GM18511 (cell line): ENCODE data around the gene TET3.
A peak's percentile ranks its signal among the peaks of the same experiment; 100 is the strongest.

Experiments
- ATAC-seq: cut with Tn5 transposase; IDR thresholded peaks from one replicate; pipeline ENCODE4 v1.9.1; 2021; ENCODE audit warnings: mild to moderate bottlenecking, moderate library complexity; ENCODE audit not compliant: unreplicated experiment

TET3 gene

GRCh38 chr2:74002505-74003421, 18.1 kb downstream of the TET3 start:
- peak; percentile 92 for ATAC-seq

GRCh38 chr2:74003494-74004211, 18.9 kb downstream of the TET3 start:
- no peak for ATAC-seq

GRCh38 chr2:74004212-74005182, 19.8 kb downstream of the TET3 start:
- no peak for ATAC-seq

- no peak for ATAC-seq
Measured at GRCh38 chr2:74005786-74006185, 21.1 kb downstream of the TET3 start.

GRCh38 chr2:74006459-74006858, 21.7 kb downstream of the TET3 start:
- no peak for ATAC-seq

- no peak for ATAC-seq
Measured at GRCh38 chr2:74007121-74007520, 22.4 kb downstream of the TET3 start.

- ATAC-seq = no peak
Measured at GRCh38 chr2:74007711-74008110, 23.0 kb downstream of the TET3 start.

- no peak for ATAC-seq
Measured at GRCh38 chr2:74008761-74009395, 24.2 kb downstream of the TET3 start.

GRCh38 chr2:74009577-74009976, 24.9 kb downstream of the TET3 start:
- ATAC-seq = no peak

- no peak for ATAC-seq
Measured at GRCh38 chr2:74010087-74010541, 25.4 kb downstream of the TET3 start.

- no peak for ATAC-seq
Measured at GRCh38 chr2:74011246-74011645, 26.5 kb downstream of the TET3 start.

- no peak for ATAC-seq
Measured at GRCh38 chr2:74014813-74015212, 30.1 kb downstream of the TET3 start.

- ATAC-seq = peak; percentile 60
Measured at GRCh38 chr2:74017223-74017622, 32.5 kb downstream of the TET3 start.

- no peak for ATAC-seq
Measured at GRCh38 chr2:74019516-74019915, 34.8 kb downstream of the TET3 start.

- no peak for ATAC-seq
Measured at GRCh38 chr2:74020702-74021406, 36.1 kb downstream of the TET3 start.

GRCh38 chr2:74021407-74021755, 36.7 kb downstream of the TET3 start:
- ATAC-seq = no peak

GRCh38 chr2:74024216-74024615, 39.5 kb downstream of the TET3 start:
- no peak for ATAC-seq

GRCh38 chr2:74025971-74026612, 41.4 kb downstream of the TET3 start:
- no peak for ATAC-seq

GRCh38 chr2:74026687-74027241, 42.1 kb downstream of the TET3 start:
- no peak for ATAC-seq
